GM12878 (cell line): ENCODE measurements around the gene KDM4C.

Experiments used
- CREM ChIP-seq: IDR thresholded peaks from 2 replicates; pipeline ENCODE4 v1.6.1; 2014; ENCODE audit warnings: antibody characterized with exemption, low read depth
- ESRRA ChIP-seq: IDR thresholded peaks from 2 replicates; pipeline ENCODE4 v1.6.1; 2012; ENCODE audit warnings: mild to moderate bottlenecking, low read length, improper control_type of control experiment
- EZH2 ChIP-seq: IDR thresholded peaks from 2 replicates; pipeline ENCODE4 v1.6.1; 2012; ENCODE audit warnings: low read depth, mild to moderate bottlenecking, control low read depth, inconsistent platforms, low read length, borderline replicate concordance; ENCODE audit not compliant: control insufficient read depth
- KDM1A ChIP-seq: fragments of 200-600 bp; sonication (generic); IDR thresholded peaks from 2 replicates; pipeline ENCODE4 v1.6.1; 2016; ENCODE audit warnings: borderline replicate concordance
- NR2C2 ChIP-seq: IDR thresholded peaks from 2 replicates; pipeline ENCODE4 v1.6.1; 2011; ENCODE audit warnings: borderline replicate concordance, low read depth; ENCODE audit not compliant: control insufficient read depth, insufficient read length
- POLR2A ChIP-seq: IDR thresholded peaks from 2 replicates; pipeline ENCODE4 v1.6.1; 2011; ENCODE audit warnings: low read depth, mild to moderate bottlenecking, low read length
- POLR2AphosphoS2 ChIP-seq: IDR thresholded peaks from 2 replicates; pipeline ENCODE4 v1.6.1; 2011; ENCODE audit warnings: low read depth, mild to moderate bottlenecking, low read length, improper control_type of control experiment, moderate library complexity
- POLR2AphosphoS5 ChIP-seq: IDR thresholded peaks from 2 replicates; pipeline ENCODE4 v1.6.1; 2011; ENCODE audit warnings: mild to moderate bottlenecking, low read length, inconsistent platforms
- RELA ChIP-seq: fragments of 450-650 bp; IDR thresholded peaks from 2 replicates; pipeline ENCODE4 v1.8.0; 2014; ENCODE audit warnings: borderline replicate concordance; ENCODE audit not compliant: partially characterized antibody
- SMARCA5 ChIP-seq: fragments of 450-650 bp; IDR thresholded peaks from 2 replicates; pipeline ENCODE4 v1.6.1; 2017; ENCODE audit warnings: mild to moderate bottlenecking
- ZNF217 ChIP-seq: fragments of 450-650 bp; IDR thresholded peaks from 2 replicates; pipeline ENCODE4 v1.6.1; 2017; ENCODE audit warnings: antibody characterized with exemption, mild to moderate bottlenecking
- TF ChIP-seq, protein P1 (sequence below): fragments of 450-650 bp; IDR thresholded peaks from 2 replicates; pipeline ENCODE4 v1.6.1; 2016; ENCODE audit warnings: mild to moderate bottlenecking
- TF ChIP-seq, protein P2 (sequence below), 3 experiments: IDR thresholded peaks in 2 of 3; conservative IDR thresholded peaks in 1 of 3; 2 replicates each; pipeline ENCODE4 v1.5.1; 2011; ENCODE audit warnings: low read depth in 3 of 3, low read length in 3 of 3, mild to moderate bottlenecking in 3 of 3, control low read depth in 2 of 3, moderate library complexity in 2 of 3, inconsistent platforms in 1 of 3, mixed read lengths in 1 of 3; ENCODE audit not compliant: control insufficient read depth in 2 of 3, insufficient read depth in 1 of 3; ENCODE audit errors: extremely low read depth in 1 of 3
- TF ChIP-seq, protein P3 (sequence below): fragments of 450-650 bp; conservative IDR thresholded peaks from 2 replicates; pipeline ENCODE4 v1.6.1; 2017; ENCODE audit warnings: mild to moderate bottlenecking, moderate library complexity

DNA sequence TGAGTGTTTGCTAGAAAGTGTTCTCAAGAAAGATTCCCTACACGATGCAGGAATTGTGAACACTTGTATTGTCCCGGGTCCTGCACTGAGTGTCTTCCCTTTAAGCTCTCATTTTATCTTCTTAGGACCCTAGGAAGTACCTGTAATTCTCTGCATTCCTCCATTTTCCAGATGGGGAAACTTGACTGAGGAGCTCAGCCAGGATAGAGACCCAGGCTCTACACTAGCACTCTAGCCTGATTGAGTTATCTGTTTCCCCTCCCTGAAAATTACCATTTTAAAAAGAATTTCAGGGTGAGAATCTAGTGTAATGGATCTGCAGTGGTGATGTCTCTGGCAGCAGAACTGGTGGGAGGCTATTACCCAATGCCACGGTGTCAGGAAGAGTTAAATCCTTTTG, 453.9 kb downstream of the KDM4C start:
- TF ChIP-seq POLR2AphosphoS5 = no peak
- no peak for TF ChIP-seq POLR2AphosphoS2
- no peak for TF ChIP-seq EZH2
- no peak for TF ChIP-seq CREM
- no peak for TF ChIP-seq ZNF217
- TF ChIP-seq NR2C2 = no peak
- TF ChIP-seq, protein P1, sequence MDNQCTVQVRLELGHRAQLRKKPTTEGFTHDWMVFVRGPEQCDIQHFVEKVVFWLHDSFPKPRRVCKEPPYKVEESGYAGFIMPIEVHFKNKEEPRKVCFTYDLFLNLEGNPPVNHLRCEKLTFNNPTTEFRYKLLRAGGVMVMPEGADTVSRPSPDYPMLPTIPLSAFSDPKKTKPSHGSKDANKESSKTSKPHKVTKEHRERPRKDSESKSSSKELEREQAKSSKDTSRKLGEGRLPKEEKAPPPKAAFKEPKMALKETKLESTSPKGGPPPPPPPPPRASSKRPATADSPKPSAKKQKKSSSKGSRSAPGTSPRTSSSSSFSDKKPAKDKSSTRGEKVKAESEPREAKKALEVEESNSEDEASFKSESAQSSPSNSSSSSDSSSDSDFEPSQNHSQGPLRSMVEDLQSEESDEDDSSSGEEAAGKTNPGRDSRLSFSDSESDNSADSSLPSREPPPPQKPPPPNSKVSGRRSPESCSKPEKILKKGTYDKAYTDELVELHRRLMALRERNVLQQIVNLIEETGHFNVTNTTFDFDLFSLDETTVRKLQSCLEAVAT = no peak
- TF ChIP-seq, protein P2, sequence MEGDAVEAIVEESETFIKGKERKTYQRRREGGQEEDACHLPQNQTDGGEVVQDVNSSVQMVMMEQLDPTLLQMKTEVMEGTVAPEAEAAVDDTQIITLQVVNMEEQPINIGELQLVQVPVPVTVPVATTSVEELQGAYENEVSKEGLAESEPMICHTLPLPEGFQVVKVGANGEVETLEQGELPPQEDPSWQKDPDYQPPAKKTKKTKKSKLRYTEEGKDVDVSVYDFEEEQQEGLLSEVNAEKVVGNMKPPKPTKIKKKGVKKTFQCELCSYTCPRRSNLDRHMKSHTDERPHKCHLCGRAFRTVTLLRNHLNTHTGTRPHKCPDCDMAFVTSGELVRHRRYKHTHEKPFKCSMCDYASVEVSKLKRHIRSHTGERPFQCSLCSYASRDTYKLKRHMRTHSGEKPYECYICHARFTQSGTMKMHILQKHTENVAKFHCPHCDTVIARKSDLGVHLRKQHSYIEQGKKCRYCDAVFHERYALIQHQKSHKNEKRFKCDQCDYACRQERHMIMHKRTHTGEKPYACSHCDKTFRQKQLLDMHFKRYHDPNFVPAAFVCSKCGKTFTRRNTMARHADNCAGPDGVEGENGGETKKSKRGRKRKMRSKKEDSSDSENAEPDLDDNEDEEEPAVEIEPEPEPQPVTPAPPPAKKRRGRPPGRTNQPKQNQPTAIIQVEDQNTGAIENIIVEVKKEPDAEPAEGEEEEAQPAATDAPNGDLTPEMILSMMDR (IDR thresholded peaks at IDR 0.05 in 2 of 3, conservative IDR thresholded peaks at IDR 0.05 in 1 of 3; ENCODE audit: control insufficient read depth in 2 of 3, extremely low read depth in 1 of 3, insufficient read depth in 1 of 3, low read depth in 3 of 3, low read length in 3 of 3) = no peak
- no peak for TF ChIP-seq ESRRA
- no peak for TF ChIP-seq RELA
- TF ChIP-seq, protein P3, sequence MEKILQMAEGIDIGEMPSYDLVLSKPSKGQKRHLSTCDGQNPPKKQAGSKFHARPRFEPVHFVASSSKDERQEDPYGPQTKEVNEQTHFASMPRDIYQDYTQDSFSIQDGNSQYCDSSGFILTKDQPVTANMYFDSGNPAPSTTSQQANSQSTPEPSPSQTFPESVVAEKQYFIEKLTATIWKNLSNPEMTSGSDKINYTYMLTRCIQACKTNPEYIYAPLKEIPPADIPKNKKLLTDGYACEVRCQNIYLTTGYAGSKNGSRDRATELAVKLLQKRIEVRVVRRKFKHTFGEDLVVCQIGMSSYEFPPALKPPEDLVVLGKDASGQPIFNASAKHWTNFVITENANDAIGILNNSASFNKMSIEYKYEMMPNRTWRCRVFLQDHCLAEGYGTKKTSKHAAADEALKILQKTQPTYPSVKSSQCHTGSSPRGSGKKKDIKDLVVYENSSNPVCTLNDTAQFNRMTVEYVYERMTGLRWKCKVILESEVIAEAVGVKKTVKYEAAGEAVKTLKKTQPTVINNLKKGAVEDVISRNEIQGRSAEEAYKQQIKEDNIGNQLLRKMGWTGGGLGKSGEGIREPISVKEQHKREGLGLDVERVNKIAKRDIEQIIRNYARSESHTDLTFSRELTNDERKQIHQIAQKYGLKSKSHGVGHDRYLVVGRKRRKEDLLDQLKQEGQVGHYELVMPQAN = no peak
- no peak for TF ChIP-seq KDM1A
- TF ChIP-seq SMARCA5 = no peak
- no peak for TF ChIP-seq POLR2A
